HG03066 (cell line): ENCODE results near the gene DXO.

Experiments used
- ATAC-seq: cut with Tn5 transposase; IDR thresholded peaks from one replicate; pipeline ENCODE4 v1.9.1; 2021; ENCODE audit warnings: low read depth; ENCODE audit not compliant: unreplicated experiment

The DXO gene

DNA sequence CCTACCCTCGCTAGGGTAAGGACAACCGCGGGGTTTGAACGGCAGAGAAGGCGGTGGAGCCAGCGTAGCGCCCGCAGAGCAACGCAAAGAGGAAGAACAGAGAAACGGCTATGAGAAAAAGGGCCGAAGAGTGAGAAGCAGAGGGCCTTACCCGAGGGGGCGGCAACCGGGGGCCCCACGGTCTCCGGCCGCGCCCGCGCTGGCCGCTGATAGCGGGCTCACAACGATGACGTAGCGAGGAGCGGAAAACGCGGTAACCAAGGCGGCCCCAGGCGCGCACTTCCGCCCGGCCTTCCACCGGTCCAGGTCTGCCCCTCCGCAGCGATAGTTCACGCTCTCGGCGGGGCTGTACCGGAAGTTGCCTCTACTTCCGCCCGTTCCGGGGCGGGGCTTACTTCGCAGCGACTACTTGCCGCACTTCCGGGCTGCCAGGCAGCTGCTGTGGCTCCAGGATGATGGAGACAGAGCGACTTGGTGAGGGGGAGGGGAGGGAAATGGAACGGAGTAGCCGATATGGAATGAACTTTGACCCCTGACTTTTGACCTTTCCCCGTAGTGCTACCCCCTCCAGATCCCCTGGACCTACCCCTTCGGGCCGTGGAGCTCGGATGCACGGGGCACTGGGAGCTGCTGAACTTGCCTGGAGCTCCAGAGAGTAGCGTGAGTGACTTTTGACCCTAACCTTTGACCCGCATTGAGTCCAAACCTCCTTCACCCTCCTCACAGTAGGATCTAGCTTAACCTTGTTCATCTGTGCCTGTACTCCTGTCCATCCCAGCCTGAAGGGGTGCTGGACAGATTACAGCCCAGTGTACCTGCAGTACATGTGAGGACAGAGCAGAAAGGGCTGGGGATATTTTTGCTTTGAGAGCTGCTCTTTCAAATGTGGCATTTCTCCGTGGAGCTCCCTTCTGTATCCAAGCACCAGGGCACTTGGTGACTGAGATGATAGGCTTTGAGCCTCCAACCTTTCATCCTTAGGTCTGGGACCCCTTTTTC is 12.9 kb downstream of the DXO start, which contains the start of the genes NELFE and SKIC2:
TSS of gene NELFE (minus strand) at position 231 of the 999 bp plus-strand sequence. CDS start 525 bp downstream, outside the sequence.
TSS of gene SKIC2 (plus strand) at position 435 of the 999 bp plus-strand sequence. CDS start at position 453, 18 bp downstream.
- ATAC-seq = peak; percentile 98

DNA sequence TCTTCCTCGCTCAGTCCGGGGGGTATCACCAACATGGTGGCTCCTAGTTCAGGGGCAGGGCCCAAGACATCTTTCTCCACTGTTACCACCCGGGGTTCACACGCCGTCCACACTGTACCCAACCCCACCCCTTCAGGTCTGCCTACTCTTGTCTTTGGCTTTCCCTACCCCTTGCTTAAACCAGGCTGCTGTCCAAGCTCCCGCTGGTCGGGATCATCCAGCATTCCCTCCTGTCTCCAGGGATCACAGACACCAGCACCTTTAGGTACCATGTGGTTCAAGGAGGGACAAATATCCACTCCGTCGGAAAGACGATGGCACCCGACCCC is 13.6 kb downstream of the DXO start:
- ATAC-seq = peak; percentile 5

DNA sequence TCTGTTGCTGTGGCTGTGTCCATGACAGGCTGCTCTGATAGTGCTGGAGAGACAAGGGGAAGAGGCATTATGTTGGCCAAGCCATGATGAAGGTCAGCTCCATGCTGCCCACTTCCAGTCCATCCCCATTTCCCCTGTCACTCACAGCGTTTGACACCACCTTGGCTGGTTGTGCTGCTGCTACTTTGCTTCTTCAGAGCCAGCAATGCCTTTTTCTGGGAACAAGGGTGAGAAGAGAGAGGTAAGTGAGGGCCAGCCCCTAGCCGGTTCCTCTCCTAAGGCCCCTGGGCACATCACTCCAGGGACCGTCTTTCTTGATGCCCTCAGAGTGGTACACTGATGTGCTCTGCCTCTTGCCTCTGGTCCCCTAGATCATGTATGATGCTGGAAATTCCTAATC is 15.1 kb downstream of the DXO start:
- no peak for ATAC-seq

DNA sequence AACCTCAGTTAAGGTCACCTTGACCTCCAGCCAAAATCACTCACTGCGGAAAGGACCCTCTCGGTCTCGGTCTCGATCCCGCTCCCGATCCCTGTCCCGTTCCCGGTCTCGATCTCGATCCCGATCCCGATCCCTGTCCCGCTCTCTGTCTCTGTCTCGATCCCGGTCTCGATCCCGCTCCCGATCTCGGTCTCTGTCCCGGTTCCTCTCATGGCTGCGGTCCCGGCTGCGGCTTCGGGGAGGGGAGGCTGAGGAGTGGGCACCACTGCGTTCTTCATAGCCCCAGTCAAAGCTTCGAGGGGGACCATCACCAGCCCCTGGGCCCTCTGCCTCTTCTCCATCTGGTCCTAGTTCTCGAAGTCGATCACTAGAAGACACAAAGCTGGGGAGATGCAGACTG is 17.4 kb downstream of the DXO start:
- ATAC-seq = no peak

DNA sequence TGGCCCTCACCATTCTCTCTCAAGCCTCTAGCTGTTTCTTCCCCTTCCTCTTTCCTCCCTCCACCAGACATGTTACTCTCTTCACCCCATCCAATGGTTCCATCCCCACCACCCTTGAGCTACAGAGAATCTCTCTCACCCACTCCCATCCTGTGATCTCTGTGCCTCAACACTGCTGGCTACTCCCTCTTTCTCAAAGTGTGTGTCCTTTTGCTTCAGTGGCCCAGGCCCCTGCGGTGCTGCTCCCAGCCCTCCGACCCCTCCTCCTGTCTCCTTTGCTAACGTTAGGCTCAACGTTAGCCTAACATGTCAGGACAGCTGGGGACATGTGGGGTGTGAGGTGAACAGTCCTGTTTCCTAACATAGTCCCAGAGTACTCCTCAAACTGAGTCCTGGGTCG is 19.0 kb downstream of the DXO start:
- ATAC-seq = no peak

DNA sequence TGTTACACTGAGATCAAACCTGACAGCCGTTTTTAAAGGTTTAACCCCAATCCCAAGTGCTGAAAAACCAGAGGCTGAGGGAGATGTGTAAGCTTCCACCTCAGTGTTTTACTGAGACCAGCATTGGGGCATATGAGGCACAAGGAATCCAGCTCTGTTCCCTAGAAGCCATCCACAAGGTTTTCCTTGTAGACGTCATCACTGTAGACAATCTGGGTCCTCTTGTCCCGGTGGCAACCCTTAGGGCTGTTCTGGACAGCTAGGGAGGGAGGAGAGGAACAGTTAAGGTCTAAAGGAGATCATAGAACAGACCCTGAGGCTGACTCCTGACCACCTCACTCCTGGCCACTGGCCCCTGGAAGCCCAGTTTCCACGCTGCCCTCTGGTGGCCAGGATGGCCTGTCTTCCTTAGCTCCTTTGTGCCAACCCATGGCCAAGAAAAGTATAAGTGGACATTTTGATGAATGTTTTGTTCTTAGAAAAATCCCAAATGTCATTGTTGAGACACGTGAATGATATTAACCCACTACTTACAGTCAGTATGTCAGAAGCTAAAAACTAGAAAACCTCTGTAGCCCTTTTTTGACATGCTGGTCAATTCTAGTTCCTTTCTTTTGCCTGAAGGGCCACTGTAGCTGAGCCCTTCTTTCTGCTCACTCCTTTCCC is 19.7 kb downstream of the DXO start:
- ATAC-seq = no peak

DNA sequence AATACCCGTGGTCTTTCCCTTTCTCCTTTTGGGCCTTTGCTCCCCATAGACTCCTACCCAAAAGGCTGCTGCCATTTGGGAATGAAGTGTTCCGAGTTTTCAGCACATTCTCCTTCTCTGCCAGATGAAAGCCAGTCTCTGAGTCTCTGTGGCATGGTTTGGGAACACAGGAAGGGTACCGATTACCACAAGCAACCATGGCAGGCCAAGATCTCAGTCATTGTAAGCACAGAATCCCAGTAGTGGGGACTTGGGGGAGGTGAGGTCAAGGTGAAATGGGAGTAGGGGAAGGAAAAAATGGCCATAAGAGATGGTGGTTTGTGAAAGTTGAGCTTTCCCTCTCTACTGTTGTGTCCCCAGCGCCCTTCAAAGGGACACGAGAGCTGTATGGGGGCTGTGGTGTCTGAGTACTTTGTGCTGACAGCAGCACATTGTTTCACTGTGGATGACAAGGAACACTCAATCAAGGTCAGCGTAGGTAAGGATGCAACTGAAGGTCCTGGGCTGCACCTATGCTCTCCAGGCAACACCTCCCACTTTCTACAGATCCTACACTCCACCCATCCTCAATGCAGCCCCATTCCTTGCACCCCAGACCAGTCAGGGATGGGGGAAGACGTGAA is 21.9 kb downstream of the DXO start:
- no peak for ATAC-seq

- no peak for ATAC-seq
Measured at GRCh38 chr6:31948753-31949413, 23.1 kb downstream of the DXO start.

GRCh38 chr6:31948306-31948705 is 23.6 kb downstream of the DXO start:
- ATAC-seq = no peak

DNA sequence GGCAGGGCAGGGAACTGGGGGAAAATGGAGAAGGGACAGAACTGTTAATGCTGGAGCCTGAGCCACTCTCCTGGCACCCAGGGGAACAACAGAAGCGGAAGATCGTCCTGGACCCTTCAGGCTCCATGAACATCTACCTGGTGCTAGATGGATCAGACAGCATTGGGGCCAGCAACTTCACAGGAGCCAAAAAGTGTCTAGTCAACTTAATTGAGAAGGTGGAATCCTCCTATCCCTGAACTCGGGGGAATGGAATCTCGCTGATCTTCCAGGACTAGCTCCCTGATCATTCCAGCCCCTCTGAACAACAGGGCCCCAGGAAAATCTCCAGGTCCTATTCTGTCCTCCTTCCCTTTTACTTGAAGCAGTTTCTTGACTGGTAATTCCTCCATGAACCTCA is 24.1 kb downstream of the DXO start:
- no peak for ATAC-seq

GRCh38 chr6:31947070-31947675 is 24.8 kb downstream of the DXO start:
- no peak for ATAC-seq

GRCh38 chr6:31946370-31946885 is 25.5 kb downstream of the DXO start:
- ATAC-seq = no peak

- no peak for ATAC-seq
Measured at GRCh38 chr6:31945507-31946369, 26.2 kb downstream of the DXO start, which contains the start of gene CFB. Gene CFB (plus strand): TSS chr6:31946095. CDS start chr6:31946222, 127 bp downstream.

DNA sequence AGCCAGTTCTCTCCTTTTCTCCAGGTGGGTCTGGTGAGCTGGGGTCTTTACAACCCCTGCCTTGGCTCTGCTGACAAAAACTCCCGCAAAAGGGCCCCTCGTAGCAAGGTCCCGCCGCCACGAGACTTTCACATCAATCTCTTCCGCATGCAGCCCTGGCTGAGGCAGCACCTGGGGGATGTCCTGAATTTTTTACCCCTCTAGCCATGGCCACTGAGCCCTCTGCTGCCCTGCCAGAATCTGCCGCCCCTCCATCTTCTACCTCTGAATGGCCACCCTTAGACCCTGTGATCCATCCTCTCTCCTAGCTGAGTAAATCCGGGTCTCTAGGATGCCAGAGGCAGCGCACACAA is 26.8 kb downstream of the DXO start:
- ATAC-seq = no peak

- no peak for ATAC-seq
Measured at GRCh38 chr6:31943742-31944141, 28.2 kb downstream of the DXO start.

DNA sequence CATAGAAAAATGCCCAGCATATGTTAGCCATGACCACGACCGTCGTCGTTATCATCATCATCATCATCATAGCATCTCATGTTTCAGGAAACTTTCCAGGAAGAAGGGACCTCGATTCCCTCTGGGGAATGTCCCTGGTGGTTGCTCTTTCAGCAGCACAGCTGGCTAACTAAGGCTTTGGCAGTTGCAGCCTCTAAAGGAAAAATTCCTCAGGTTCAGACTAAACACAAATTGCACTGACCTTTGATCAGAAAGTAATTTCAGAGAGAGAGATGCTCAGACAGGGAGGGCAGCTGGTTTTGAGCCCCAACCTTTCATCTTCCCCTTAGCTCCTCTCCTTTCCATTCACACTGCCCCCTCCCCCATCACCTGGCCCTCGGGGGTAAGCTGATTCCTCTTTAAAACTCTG is 31.7 kb downstream of the DXO start:
- ATAC-seq = no peak

- no peak for ATAC-seq
Measured at GRCh38 chr6:31935823-31936222, 36.1 kb downstream of the DXO start.

DNA sequence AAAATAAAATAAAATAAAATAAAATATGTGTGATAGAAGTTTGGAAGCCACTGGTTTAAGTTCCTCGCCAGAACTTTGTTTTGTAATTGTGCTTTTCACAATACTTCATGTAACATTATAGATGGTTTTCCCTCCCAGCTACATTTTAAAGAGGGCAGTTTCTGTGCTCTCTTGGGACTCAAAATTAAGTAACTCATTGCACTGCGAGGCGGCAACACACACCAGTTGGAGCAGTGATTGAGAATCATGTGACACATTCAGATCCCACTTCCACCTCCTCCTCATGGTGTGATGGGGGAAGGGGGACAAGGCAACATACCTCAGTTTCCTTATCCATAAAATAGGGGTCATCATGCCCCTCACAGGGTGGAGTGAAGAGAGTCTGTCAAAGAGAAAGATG is 36.9 kb downstream of the DXO start:
- ATAC-seq = no peak

DNA sequence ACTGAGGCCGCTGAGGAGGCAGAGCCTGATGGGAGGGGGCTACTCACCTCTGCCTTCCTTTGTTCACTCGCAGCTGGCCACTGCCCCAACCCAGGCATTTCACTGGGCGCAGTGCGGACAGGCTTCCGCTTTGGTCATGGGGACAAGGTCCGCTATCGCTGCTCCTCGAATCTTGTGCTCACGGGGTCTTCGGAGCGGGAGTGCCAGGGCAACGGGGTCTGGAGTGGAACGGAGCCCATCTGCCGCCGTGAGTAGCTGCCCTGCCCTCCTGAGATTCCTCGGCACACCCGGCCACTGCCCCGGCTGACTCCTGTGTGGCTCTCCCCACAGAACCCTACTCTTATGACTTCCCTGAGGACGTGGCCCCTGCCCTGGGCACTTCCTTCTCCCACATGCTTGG is 38.4 kb downstream of the DXO start:
- no peak for ATAC-seq
